H9 (cell line): ENCODE data around the gene PDXDC1. TPM values are rescaled to one million over a fixed set of nuclear protein-coding genes. Genes with fewer than 3 reads are reported as not detected.
"Not testable (repeated sequence)": the region's sequence is repeated elsewhere in the genome, so short reads cannot be mapped to it uniquely, and the experiment has no call there.

Experiments used
- DNase-seq: peaks from one replicate; pipeline ENCODE4 v3.0.0-alpha.2; 2017
- H2AFZ ChIP-seq: one replicate; pipeline ENCODE4 v1.6.1; 2013; ENCODE audit warnings: mild to moderate bottlenecking, low read length, control low read depth, moderate library complexity
- H2AK5ac ChIP-seq: 2 replicates; pipeline ENCODE4 v1.6.1; 2013; ENCODE audit warnings: low read length, control low read depth, mixed read lengths; ENCODE audit not compliant: insufficient read length
- H2BK120ac ChIP-seq: one replicate; pipeline ENCODE4 v1.6.1; 2013; ENCODE audit warnings: low read depth, mild to moderate bottlenecking, low read length, control low read depth, inconsistent platforms; ENCODE audit not compliant: poor library complexity, severe bottlenecking
- H2BK12ac ChIP-seq: 2 replicates; pipeline ENCODE4 v1.6.1; 2013; ENCODE audit warnings: low read length, control low read depth, mixed read lengths, low read depth; ENCODE audit not compliant: insufficient read length
- H2BK15ac ChIP-seq: 2 replicates; pipeline ENCODE4 v1.6.1; 2013; ENCODE audit warnings: low read depth, low read length, control low read depth
- H2BK20ac ChIP-seq: one replicate; pipeline ENCODE4 v1.6.1; 2013; ENCODE audit warnings: low read depth, mild to moderate bottlenecking, low read length, control low read depth, inconsistent platforms; ENCODE audit not compliant: poor library complexity, severe bottlenecking
- H2BK5ac ChIP-seq: 2 replicates; pipeline ENCODE4 v1.6.1; 2013; ENCODE audit warnings: low read length, control low read depth, mixed read lengths; ENCODE audit not compliant: insufficient read length
- H3K14ac ChIP-seq: 2 replicates; pipeline ENCODE4 v1.6.1; 2013; ENCODE audit warnings: low read length, control low read depth; ENCODE audit not compliant: insufficient read depth
- H3K18ac ChIP-seq: 2 replicates; pipeline ENCODE4 v1.6.1; 2013; ENCODE audit warnings: low read depth, mild to moderate bottlenecking, mixed read lengths, low read length, control low read depth; ENCODE audit not compliant: insufficient read length
- H3K23ac ChIP-seq: 2 replicates; pipeline ENCODE4 v1.6.1; 2013; ENCODE audit warnings: low read length, control low read depth, mixed read lengths, low read depth; ENCODE audit not compliant: insufficient read length
- H3K23me2 ChIP-seq: 2 replicates; pipeline ENCODE4 v1.6.1; 2013; ENCODE audit warnings: low read depth, mild to moderate bottlenecking, mixed read lengths, low read length, control low read depth; ENCODE audit not compliant: insufficient read length, poor library complexity, severe bottlenecking
- H3K27ac ChIP-seq: 2 replicates; pipeline ENCODE4 v1.5.1; 2013; ENCODE audit warnings: low read length, control low read depth, mixed read lengths, low read depth; ENCODE audit not compliant: insufficient read length
- H3K27me3 ChIP-seq: 2 replicates; pipeline ENCODE4 v1.6.1; 2013; ENCODE audit warnings: low read length, control low read depth, inconsistent platforms; ENCODE audit not compliant: insufficient read depth
- H3K4ac ChIP-seq: 2 replicates; pipeline ENCODE4 v1.6.1; 2013; ENCODE audit warnings: low read depth, mild to moderate bottlenecking, control low read depth, inconsistent platforms, low read length, moderate library complexity
- H3K4me1 ChIP-seq: 2 replicates; pipeline ENCODE4 v1.6.1; 2013; ENCODE audit warnings: low read length, control low read depth, inconsistent platforms; ENCODE audit not compliant: insufficient read depth
- H3K4me2 ChIP-seq: 2 replicates; pipeline ENCODE4 v1.6.1; 2013; ENCODE audit warnings: low read length, control low read depth, mixed read lengths; ENCODE audit not compliant: insufficient read length, insufficient read depth
- H3K56ac ChIP-seq: 2 replicates; pipeline ENCODE4 v1.6.1; 2013; ENCODE audit warnings: low read depth, mild to moderate bottlenecking, mixed read lengths, low read length, control low read depth; ENCODE audit not compliant: insufficient read length
- H3K79me1 ChIP-seq: 2 replicates; pipeline ENCODE4 v1.6.1; 2013; ENCODE audit warnings: low read depth, mild to moderate bottlenecking, moderate library complexity, low read length, control low read depth, inconsistent platforms; ENCODE audit not compliant: insufficient read depth, poor library complexity, severe bottlenecking
- H3K79me2 ChIP-seq: 2 replicates; pipeline ENCODE4 v1.6.1; 2013; ENCODE audit warnings: low read length, control low read depth, inconsistent platforms; ENCODE audit not compliant: insufficient read depth
- H3K9ac ChIP-seq: 2 replicates; pipeline ENCODE4 v1.6.1; 2013; ENCODE audit warnings: low read length, control low read depth, mixed read lengths; ENCODE audit not compliant: insufficient read length; ENCODE audit errors: extremely low read depth
- H3K9me3 ChIP-seq: one replicate; pipeline ENCODE4 v1.6.1; 2013; ENCODE audit warnings: low read depth, low read length, inconsistent platforms; ENCODE audit not compliant: control insufficient read depth
- H3T11ph ChIP-seq: one replicate; pipeline ENCODE4 v1.6.1; 2013; ENCODE audit warnings: mild to moderate bottlenecking, low read length, control low read depth, inconsistent platforms
- H4K20me1 ChIP-seq: one replicate; pipeline ENCODE4 v1.6.1; 2013; ENCODE audit not compliant: control insufficient read depth, insufficient read length, insufficient read depth
- H4K5ac ChIP-seq: 2 replicates; pipeline ENCODE4 v1.6.1; 2013; ENCODE audit warnings: low read depth, mild to moderate bottlenecking, mixed read lengths, low read length, control low read depth; ENCODE audit not compliant: insufficient read length
- H4K8ac ChIP-seq: replicated peaks from 2 replicates; pipeline ENCODE4 v1.6.1; 2013; ENCODE audit warnings: low read length, control low read depth, mixed read lengths, low read depth; ENCODE audit not compliant: insufficient read length
- H4K91ac ChIP-seq: 2 replicates; pipeline ENCODE4 v1.6.1; 2013; ENCODE audit warnings: low read depth, mild to moderate bottlenecking, moderate library complexity, mixed read lengths, low read length, control low read depth; ENCODE audit not compliant: insufficient read length
- H3K27ac Mint-ChIP-seq, 3 experiments: 2 replicates in 2 of 3; 3 replicates in 1 of 3; pipeline ENCODE4 v1.8.0; 2020 to 2021; ENCODE audit warnings: mixed read lengths in 3 of 3, mild to moderate bottlenecking in 1 of 3, moderate library complexity in 1 of 3
- H3K27me3 Mint-ChIP-seq: 2 replicates; pipeline ENCODE4 v1.8.0; 2021; ENCODE audit warnings: low read depth, mild to moderate bottlenecking, moderate library complexity, mixed read lengths
- H3K36me3 Mint-ChIP-seq, 3 experiments: 2 replicates in 2 of 3; 3 replicates in 1 of 3; pipeline ENCODE4 v1.8.0; 2020 to 2021; ENCODE audit warnings: low read depth in 3 of 3, mixed read lengths in 3 of 3; ENCODE audit not compliant: insufficient read depth in 1 of 3
- H3K4me1 Mint-ChIP-seq, 2 experiments: 2 replicates each; pipeline ENCODE4 v1.8.0; 2020; ENCODE audit warnings: mixed read lengths in 2 of 2
- H3K4me3 Mint-ChIP-seq, 2 experiments: 2 replicates in 1 of 2; 3 replicates in 1 of 2; pipeline ENCODE4 v1.8.0; 2020 to 2021; ENCODE audit warnings: mild to moderate bottlenecking in 2 of 2, mixed read lengths in 2 of 2, moderate library complexity in 1 of 2
- H3K9me3 Mint-ChIP-seq, 2 experiments: 2 replicates in 1 of 2; 3 replicates in 1 of 2; pipeline ENCODE4 v1.8.0; 2020; ENCODE audit warnings: mild to moderate bottlenecking in 2 of 2, mixed read lengths in 2 of 2, moderate library complexity in 1 of 2
- WGBS: extraction: QIAGEN DNeasy Blood & Tissue Kit; methylation state at CpG from one replicate; pipeline ENCODE4 v1.1.7; 2013; ENCODE audit warnings: missing lambda C conversion rate, low lambda C conversion rate, mixed read lengths; ENCODE audit not compliant: insufficient read length; ENCODE audit errors: extremely low coverage; 5-methylcytosine and 5-hydroxymethylcytosine counted together
- total RNA-seq: library from RNA; stranded (reverse); gene quantifications from 2 replicates; pipeline ENCODE4 v1.2.1, GENCODE V29; 2021

PDXDC1 gene
- total RNA-seq, 1 experiment from 2014 or later = 112 TPM

DNA sequence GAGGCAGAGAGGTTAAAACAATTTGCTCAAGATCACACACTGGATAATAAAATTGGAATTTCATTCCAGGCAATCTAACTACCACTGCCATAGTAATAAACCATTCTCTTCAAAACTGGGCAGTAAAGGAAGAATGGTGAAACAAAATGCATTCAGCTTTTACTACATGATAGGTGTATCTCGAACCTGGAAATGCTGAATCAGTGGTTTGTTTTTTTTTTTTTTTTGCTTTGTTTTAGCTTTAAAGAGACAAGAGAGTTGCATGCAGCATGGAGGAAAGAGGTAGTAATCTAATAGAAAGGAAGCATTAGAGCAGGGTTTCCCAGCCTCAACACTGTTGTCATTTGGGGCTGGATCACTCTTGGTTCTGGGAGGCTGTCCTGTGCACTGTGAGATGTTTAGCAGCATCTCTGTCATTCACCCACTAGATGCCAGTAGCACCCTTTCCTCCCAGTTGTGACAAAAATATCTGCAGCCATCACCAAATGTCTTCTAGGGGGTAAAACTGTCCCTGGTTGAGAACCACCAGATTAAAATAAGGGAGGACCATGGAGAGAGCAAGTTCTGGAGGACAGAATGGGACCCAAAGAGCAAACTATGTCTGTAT is 115.9 kb downstream of the PDXDC1 start:
- H2AK5ac ChIP-seq, H3K27ac ChIP-seq, H3K14ac ChIP-seq, H3K23ac ChIP-seq, H3K56ac ChIP-seq, H2BK15ac ChIP-seq, H2BK12ac ChIP-seq, H3K27me3 ChIP-seq, H3K9me3 ChIP-seq, H3K18ac ChIP-seq, H2BK5ac ChIP-seq, H3K79me1 ChIP-seq, H2BK120ac ChIP-seq, H3K4me2 ChIP-seq, H3K79me2 ChIP-seq, H3K9ac ChIP-seq, H4K91ac ChIP-seq, H3K4me1 Mint-ChIP-seq, H4K5ac ChIP-seq, H4K20me1 ChIP-seq, H4K8ac ChIP-seq, H3K27ac Mint-ChIP-seq, DNase-seq, H2BK20ac ChIP-seq, H3T11ph ChIP-seq, H3K4me1 ChIP-seq, H3K23me2 ChIP-seq, H2AFZ ChIP-seq, H3K4me3 Mint-ChIP-seq, H3K27me3 Mint-ChIP-seq, H3K4ac ChIP-seq, H3K9me3 Mint-ChIP-seq: not testable (repeated sequence)
- peaks cover 9 to 48% (median 43%) of the 10 kb centered on the region in 3 experiments for H3K36me3 Mint-ChIP-seq
- WGBS = no CpG with 5 or more reads among the region's 1 CpG

DNA sequence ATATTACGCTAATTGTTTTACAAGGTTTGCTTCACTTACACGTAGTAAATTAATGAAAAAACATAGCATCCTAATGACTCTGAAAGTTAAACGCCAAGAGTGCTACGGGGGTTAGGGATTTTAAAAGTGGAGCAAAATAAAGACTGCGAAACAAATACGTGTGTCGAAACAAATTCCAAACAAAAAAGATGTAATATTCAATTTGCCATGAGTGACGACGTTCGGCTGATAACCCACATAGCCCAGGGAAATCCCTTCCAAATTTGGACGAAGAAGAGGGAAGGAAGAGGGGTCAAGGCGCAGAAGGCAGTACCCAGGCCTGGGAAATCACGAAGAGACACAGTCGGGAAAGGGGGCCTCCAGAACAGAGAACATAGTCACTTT is 118.7 kb downstream of the PDXDC1 start:
- not testable (repeated sequence) for H3K23ac ChIP-seq, H2BK120ac ChIP-seq, H2AFZ ChIP-seq, DNase-seq, H3K27me3 ChIP-seq, H3K79me1 ChIP-seq, H3K9me3 ChIP-seq, H3K27me3 Mint-ChIP-seq, H2AK5ac ChIP-seq, H2BK5ac ChIP-seq, H3K27ac ChIP-seq, H3K4me1 ChIP-seq, H3K4me1 Mint-ChIP-seq, H3K14ac ChIP-seq, H4K8ac ChIP-seq, H3K4ac ChIP-seq, H4K5ac ChIP-seq, H3K56ac ChIP-seq, H2BK15ac ChIP-seq, H3K79me2 ChIP-seq, H2BK12ac ChIP-seq, H4K20me1 ChIP-seq, H3T11ph ChIP-seq, H3K23me2 ChIP-seq, H3K9me3 Mint-ChIP-seq, H4K91ac ChIP-seq, H3K18ac ChIP-seq, H2BK20ac ChIP-seq
- no CpG with 5 or more reads among the region's 14 CpGs for WGBS
- Histone ChIP-seq H3K9ac (peak overlapping the region; percentile 96), H3K4me2 (peak overlapping the region; percentile 91)
- peak overlapping the region in 2 of 3 experiments; percentile 77 to 100; a peak in 2 of 7 replicates for H3K27ac Mint-ChIP-seq
- H3K4me3 Mint-ChIP-seq = peak overlapping the region; percentile 99
- peaks cover 7 to 36% (median 30%) of the 10 kb centered on the region in 3 experiments; a peak in 6 of 7 replicates for H3K36me3 Mint-ChIP-seq
